Duodenal mucosa (tissue), 2 donors: Measurements from ENCODE around the gene FASTKD2.

ENCODE experiments used
- H3K27ac ChIP-seq: one replicate; pipeline ENCODE4 v1.7.0; 2013; ENCODE audit warnings: low read depth, low read length
- H3K27me3 ChIP-seq, 2 donors: one replicate each; pipeline ENCODE4 v1.7.0; 2013; ENCODE audit warnings: low read length in 2 of 2, control low read depth in 1 of 2; ENCODE audit not compliant: insufficient read depth in 2 of 2, control insufficient read depth in 1 of 2
- H3K36me3 ChIP-seq, 2 donors: one replicate each; pipeline ENCODE4 v1.7.0; 2013; ENCODE audit warnings: low read length in 2 of 2, control low read depth in 1 of 2; ENCODE audit not compliant: insufficient read depth in 2 of 2, control insufficient read depth in 1 of 2
- H3K4me1 ChIP-seq, 2 donors: one replicate each; pipeline ENCODE4 v1.7.0; 2013; ENCODE audit warnings: low read length in 2 of 2, control low read depth in 1 of 2; ENCODE audit not compliant: insufficient read depth in 2 of 2, control insufficient read depth in 1 of 2
- H3K4me3 ChIP-seq, 2 donors: one replicate each; pipeline ENCODE4 v1.7.0; 2013; ENCODE audit warnings: low read length in 2 of 2, low read depth in 1 of 2
- H3K9ac ChIP-seq, 2 donors: one replicate each; pipeline ENCODE4 v1.7.0; 2013; ENCODE audit warnings: low read length in 2 of 2, low read depth in 1 of 2
- H3K9me3 ChIP-seq, 2 donors: one replicate each; pipeline ENCODE4 v1.7.0; 2013; ENCODE audit warnings: low read length in 2 of 2, control low read depth in 1 of 2; ENCODE audit not compliant: control insufficient read depth in 1 of 2

FASTKD2 gene

GRCh38 chr2:206765242-206766056, at the start of gene FASTKD2, which contains the start of gene MDH1B:
Gene FASTKD2 (plus strand): TSS chr2:206765606. CDS start chr2:206766694, 1,088 bp downstream.
Gene MDH1B (minus strand): TSS chr2:206765328. CDS start chr2:206765271, 57 bp downstream.
- peaks cover 20 to 25% of the 10 kb centered on the region in 2 donors for H3K4me1 ChIP-seq
- H3K4me3 ChIP-seq, result peak within 1 kb of the TSS; percentile 76 to 85
- H3K9ac ChIP-seq, result peak within 1 kb of the TSS; percentile 80
- no peaks in the 10 kb centered on the region for H3K9me3 ChIP-seq
- no peaks in the 10 kb centered on the region for H3K27me3 ChIP-seq
- H3K27ac ChIP-seq, result peak within 1 kb of the TSS; percentile 85
- H3K36me3 ChIP-seq, result peaks cover 7 to 10% of the 10 kb centered on the region in 2 donors

DNA sequence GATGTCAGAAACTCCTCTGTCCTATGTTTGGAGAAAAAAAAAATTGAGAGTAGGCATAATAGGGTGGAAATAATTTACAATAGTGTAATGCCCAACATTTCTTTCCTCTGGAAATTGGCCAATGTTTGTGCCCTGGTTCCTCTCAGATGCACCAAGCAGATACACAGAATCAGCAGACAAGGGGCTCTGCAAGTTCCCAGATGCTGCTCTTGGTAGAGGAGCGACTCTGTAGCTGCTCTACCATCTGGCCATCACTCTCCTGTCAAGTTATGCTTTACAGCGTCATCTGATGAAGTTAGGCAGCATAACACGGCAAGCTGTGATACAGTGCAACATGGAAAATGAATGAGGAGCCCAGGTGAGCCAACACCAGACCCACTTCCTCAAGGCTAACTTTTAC, 48.8 kb upstream of the FASTKD2 start:
- H3K9me3 ChIP-seq, result no peaks in the 10 kb centered on the region
- no peak overlapping the region for H3K27ac ChIP-seq
- no peak overlapping the region for H3K9ac ChIP-seq
- no peak overlapping the region for H3K4me3 ChIP-seq
- no peaks in the 10 kb centered on the region for H3K4me1 ChIP-seq
- no peaks in the 10 kb centered on the region for H3K27me3 ChIP-seq
- no peaks in the 10 kb centered on the region for H3K36me3 ChIP-seq

DNA sequence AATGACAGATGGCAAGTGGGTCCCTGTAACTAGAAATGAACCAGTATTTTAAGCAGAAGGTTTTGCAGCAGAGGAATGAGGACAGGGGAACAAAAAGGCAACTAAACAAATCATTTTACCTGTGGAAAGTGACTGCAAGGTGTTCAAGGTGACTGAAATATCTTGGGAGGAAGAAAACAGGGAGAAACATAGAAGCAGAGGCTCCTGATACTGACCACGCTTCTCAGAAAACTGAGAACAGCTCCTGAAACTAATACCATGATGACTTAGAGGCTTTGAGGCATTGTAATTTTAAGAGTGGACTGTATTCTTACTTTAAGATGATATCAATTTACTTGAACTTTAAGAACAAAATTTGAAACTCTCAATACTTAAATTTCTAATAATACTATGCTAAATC, 47.1 kb upstream of the FASTKD2 start, which contains the start of gene DYTN:
DYTN (minus strand) TSS at position 101 of the 400 bp plus-strand sequence. CDS start 117 bp downstream, outside the sequence.
- no peak within 1 kb of the TSS for H3K27ac ChIP-seq
- H3K9ac ChIP-seq, result no peak within 1 kb of the TSS
- no peaks in the 10 kb centered on the region for H3K4me1 ChIP-seq
- H3K27me3 ChIP-seq, result no peaks in the 10 kb centered on the region
- no peak within 1 kb of the TSS for H3K4me3 ChIP-seq
- no peaks in the 10 kb centered on the region for H3K9me3 ChIP-seq
- H3K36me3 ChIP-seq, result no peaks in the 10 kb centered on the region

DNA sequence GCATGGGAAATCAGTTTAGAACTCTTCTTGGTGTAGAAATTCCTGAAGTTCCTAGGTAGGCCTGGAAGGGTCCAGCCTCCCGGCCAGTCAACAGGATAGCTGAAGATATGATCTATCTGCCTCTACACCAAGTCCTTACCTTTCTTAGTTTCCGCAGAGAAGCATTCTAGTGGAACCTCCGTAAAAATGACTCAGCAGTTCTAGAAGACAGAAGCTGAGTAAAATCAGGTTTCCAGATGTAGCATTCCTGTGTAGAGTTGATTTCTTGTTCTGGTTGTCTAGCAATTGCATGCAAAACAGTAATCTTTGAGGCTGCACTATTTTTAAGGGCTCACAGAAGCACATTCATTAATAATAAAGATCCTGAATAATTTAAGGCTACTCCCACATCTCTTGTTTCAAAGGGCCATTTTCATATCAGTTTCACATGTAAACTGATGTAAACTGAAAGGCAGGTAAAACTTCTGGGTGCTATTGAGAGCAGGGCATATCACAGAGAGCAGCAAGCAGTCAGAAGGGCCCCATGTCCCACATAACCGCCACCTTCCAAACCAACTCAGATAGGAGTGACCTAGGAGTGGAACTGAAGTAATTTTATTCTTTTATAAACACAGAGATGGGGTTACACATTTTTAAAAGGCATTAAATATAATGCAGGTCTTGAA, 44.0 kb upstream of the FASTKD2 start:
- no peak overlapping the region for H3K4me3 ChIP-seq
- no peaks in the 10 kb centered on the region for H3K36me3 ChIP-seq
- no peaks in the 10 kb centered on the region for H3K27me3 ChIP-seq
- H3K9ac ChIP-seq, result no peak overlapping the region
- no peaks in the 10 kb centered on the region for H3K4me1 ChIP-seq
- no peak overlapping the region for H3K27ac ChIP-seq
- H3K9me3 ChIP-seq, result no peaks in the 10 kb centered on the region

- no peak overlapping the region for H3K27ac ChIP-seq
- H3K4me1 ChIP-seq, result no peaks in the 10 kb centered on the region
- H3K4me3 ChIP-seq, result no peak overlapping the region
- no peak overlapping the region for H3K9ac ChIP-seq
- H3K27me3 ChIP-seq, result no peaks in the 10 kb centered on the region
- no peaks in the 10 kb centered on the region for H3K36me3 ChIP-seq
- H3K9me3 ChIP-seq, result no peaks in the 10 kb centered on the region
These were observed 42.1 kb upstream of the FASTKD2 start for GRCh38 chr2:206723288-206723687.

- Histone ChIP-seq H3K27ac (no peak overlapping the region), H3K4me1 (no peaks in the 10 kb centered on the region), H3K4me3 (no peak overlapping the region), H3K9me3 (no peaks in the 10 kb centered on the region), H3K9ac (no peak overlapping the region), H3K36me3 (no peaks in the 10 kb centered on the region), H3K27me3 (no peaks in the 10 kb centered on the region)
These were observed 38.1 kb upstream of the FASTKD2 start for GRCh38 chr2:206727287-206727686.

- Histone ChIP-seq H3K4me3 (no peak overlapping the region), H3K36me3 (no peaks in the 10 kb centered on the region), H3K9ac (no peak overlapping the region), H3K9me3 (no peaks in the 10 kb centered on the region), H3K27ac (no peak overlapping the region), H3K27me3 (no peaks in the 10 kb centered on the region), H3K4me1 (no peaks in the 10 kb centered on the region)
These were observed 36.9 kb upstream of the FASTKD2 start for GRCh38 chr2:206728277-206729199.

GRCh38 chr2:206733341-206733740, 32.1 kb upstream of the FASTKD2 start:
- Histone ChIP-seq H3K36me3 (no peaks in the 10 kb centered on the region), H3K9me3 (no peaks in the 10 kb centered on the region), H3K4me3 (no peak overlapping the region), H3K27me3 (no peaks in the 10 kb centered on the region), H3K4me1 (no peaks in the 10 kb centered on the region), H3K27ac (no peak overlapping the region), H3K9ac (no peak overlapping the region)

- H3K4me1 ChIP-seq, result no peaks in the 10 kb centered on the region
- H3K9ac ChIP-seq, result no peak overlapping the region
- no peak overlapping the region for H3K4me3 ChIP-seq
- no peaks in the 10 kb centered on the region for H3K36me3 ChIP-seq
- H3K27me3 ChIP-seq, result no peaks in the 10 kb centered on the region
- no peak overlapping the region for H3K27ac ChIP-seq
- no peaks in the 10 kb centered on the region for H3K9me3 ChIP-seq
These were observed 28.5 kb upstream of the FASTKD2 start for GRCh38 chr2:206736935-206737334.
